Measurements from ENCODE around the gene TAC3.
"Not testable (repeated sequence)": the region's sequence is repeated elsewhere in the genome, so short reads cannot be mapped to it uniquely, and the experiment has no call there.

TAC3 gene

DNA sequence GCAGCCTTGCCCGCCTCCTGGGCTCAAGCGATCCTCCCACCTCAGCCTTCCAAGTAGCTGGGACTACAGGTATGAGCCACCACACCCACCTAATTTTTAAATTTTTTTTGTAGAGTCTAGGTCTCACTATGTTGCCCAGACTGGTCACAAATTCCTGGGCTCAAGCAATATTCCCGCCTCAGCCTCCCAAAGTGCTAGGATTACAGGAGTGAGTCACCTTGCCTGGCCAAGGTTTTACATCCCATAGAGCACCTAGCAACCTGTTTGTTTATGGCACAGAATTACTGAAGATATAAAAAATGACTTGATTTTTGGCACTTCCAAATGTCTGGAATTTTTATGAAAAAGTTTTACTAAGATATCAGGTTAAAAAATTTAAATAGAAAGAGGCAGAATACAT, 17.1 kb upstream of the TAC3 start:
- no peak for DNase-seq

GRCh38 chr12:57031789-57032188, 15.5 kb upstream of the TAC3 start:
- DNase-seq, result no peak

DNA sequence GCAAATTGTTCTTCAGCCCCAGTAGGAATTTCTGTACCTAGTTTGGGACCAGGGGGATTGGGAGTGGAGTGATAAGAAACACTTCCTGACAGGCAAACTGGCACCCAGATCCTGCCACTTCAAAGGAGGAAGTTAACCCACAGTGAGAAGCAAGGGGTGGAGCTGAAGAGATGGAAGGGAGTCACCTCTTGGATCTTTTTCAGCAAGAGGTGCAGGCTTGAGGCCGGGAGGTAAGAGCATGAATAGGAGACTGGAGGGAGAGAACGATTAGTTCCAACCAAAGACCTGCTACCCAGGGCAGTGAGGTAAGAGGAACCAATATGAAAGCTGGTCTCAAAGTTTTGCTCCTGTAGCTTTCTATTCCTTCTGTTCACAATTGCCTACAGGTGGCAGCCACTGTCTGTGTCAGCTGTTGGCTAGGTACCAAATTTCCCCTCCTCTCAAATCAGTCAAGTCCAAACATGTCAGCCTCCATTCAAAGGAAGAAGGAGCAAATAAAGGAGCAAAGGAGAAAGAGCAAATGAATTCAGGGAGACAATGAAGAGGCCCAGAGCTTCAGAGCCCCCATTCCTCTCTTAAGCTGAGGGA, 14.9 kb upstream of the TAC3 start:
- DNase-seq, result peak in 1 of 2 donors; percentile 36

DNA sequence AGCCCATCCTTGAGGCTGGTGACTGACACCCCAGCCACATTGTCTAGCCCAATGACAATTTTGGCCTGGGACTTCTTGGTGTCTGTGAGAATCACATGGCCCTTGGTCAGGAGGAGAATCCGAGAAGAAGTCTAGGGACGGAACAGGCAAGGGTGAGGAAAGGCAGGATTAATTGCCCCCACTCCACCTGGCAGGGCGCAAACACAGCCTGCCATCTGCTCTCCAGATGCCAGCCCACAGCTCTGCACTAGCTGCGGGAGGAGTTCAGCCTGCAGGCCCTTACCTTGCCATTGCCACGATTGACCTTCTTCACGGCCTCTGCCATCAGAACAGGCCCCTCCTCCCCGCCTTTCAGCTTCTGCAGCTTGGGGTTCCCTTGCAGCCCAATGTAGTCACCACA, 13.1 kb upstream of the TAC3 start:
- no peak for DNase-seq

GRCh38 chr12:57027805-57028153, 11.4 kb upstream of the TAC3 start:
- DNase-seq, result no peak

GRCh38 chr12:57027011-57027804, 10.9 kb upstream of the TAC3 start:
- no peak for DNase-seq

DNA sequence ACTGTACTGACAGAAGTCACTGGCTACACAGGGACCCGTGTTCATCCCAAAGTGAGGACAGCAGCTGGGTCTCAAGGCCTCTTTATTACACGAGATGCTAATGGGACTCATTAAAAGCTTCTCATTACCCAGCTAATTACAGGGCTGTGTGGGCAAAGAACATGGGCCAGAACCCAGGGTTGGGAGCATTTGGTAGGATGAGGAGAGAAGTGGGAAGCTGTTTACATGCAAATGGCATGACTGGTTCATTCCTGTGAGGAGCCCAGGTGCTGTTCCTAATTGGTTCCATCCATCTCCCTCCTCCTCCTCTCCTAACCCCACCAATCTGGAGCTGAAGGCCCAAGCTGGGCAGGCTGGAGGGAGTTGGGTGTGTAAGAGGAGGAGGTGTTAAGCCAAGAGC, 8.9 kb upstream of the TAC3 start:
- DNase-seq, result no peak

GRCh38 chr12:57022324-57022723, 6.0 kb upstream of the TAC3 start:
- DNase-seq, result not testable (repeated sequence)

- DNase-seq, result no peak
Observed at GRCh38 chr12:57019983-57020719, 3.8 kb upstream of the TAC3 start.

GRCh38 chr12:57018906-57019305, 2.6 kb upstream of the TAC3 start:
- no peak for DNase-seq

GRCh38 chr12:57018353-57018752, 2.0 kb upstream of the TAC3 start:
- DNase-seq, result not testable (repeated sequence)

- DNase-seq, result no peak
Observed at GRCh38 chr12:57012600-57013465, 3.5 kb downstream of the TAC3 start.

GRCh38 chr12:57011438-57012424, 4.6 kb downstream of the TAC3 start:
- no peak for DNase-seq

GRCh38 chr12:57010627-57011247, 5.6 kb downstream of the TAC3 start:
- DNase-seq, result no peak

DNA sequence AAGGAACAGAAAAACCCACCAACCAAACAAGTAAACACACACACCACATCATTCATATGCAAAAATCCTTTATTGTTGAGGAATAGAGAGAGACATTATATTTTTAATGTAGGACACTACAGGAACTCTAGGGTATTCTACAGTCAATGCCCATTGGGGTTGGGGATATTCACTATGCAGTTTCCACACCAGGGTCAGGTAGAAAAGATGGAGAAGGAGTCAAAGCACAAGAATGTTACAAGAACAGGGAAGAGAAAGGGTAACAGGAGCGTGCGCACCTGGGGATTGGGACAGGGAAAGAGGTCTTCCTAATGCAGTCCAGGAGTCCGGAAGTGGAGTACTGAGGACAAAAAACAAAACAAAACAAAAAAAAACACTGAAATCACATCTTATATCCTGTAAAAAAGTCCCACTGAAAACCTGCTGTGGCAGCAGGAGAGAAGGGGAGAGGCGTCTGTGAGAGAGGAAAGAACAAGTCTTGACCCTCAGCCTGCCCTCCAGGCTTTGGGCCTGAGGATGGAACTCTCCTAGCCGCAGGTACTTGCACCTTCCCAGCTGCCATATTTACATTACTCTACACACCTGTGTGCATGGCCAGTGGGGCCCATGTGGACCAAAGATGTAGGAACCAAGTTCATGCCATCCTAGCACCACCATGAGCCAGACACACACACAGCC, 6.2 kb downstream of the TAC3 start:
- DNase-seq, result no peak

DNA sequence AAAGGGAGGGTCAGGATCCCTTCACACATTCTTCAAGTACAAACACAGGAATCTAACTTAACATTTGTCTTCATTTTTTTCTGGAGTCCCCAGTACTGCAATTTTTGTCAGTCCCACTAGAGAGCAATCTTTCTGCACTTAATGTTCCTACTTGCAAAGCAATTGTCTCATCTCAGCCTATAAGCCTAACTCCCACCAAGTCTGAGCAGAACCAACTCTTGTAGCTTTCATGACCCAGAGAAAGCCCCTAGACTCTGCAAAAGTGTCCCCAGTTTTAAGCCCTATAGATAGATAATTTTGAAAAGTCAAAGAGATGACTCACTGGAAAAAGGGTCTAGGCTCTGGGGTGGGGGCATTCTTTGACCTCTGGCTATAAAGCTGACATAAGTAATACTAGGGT, 8.2 kb downstream of the TAC3 start:
- peak; percentile 67 to 77 for DNase-seq

DNA sequence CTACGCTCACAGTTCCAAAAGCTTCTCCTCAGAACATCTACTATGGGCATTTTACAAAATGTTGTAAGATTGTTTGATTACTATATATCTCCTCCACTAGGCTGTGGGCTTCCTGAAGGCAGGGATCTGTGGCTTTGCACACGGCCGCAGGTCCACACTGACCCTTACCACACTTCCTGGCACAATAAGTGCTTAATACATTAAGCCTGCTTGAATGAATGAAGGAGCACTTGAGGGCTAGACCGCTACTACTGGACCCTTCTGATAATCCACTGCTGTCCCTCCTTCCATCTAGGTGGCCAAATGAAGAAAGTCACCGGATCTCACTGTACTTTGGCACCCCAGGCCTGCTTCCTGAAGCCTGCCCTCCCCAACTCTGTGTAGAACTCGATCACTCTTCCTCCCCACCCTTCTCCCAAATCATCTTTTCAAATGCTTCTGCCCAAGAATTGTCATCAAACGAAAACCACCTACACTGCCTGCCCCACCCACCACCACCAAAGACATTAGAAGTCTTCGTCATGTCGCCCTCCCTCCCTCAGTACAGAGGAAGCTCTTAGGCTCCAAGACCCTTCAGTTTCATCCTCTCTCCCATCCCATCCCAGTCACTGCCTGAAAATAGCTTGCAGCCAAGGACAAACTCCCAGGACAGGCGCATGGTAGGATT, 9.4 kb downstream of the TAC3 start:
- no peak for DNase-seq

DNA sequence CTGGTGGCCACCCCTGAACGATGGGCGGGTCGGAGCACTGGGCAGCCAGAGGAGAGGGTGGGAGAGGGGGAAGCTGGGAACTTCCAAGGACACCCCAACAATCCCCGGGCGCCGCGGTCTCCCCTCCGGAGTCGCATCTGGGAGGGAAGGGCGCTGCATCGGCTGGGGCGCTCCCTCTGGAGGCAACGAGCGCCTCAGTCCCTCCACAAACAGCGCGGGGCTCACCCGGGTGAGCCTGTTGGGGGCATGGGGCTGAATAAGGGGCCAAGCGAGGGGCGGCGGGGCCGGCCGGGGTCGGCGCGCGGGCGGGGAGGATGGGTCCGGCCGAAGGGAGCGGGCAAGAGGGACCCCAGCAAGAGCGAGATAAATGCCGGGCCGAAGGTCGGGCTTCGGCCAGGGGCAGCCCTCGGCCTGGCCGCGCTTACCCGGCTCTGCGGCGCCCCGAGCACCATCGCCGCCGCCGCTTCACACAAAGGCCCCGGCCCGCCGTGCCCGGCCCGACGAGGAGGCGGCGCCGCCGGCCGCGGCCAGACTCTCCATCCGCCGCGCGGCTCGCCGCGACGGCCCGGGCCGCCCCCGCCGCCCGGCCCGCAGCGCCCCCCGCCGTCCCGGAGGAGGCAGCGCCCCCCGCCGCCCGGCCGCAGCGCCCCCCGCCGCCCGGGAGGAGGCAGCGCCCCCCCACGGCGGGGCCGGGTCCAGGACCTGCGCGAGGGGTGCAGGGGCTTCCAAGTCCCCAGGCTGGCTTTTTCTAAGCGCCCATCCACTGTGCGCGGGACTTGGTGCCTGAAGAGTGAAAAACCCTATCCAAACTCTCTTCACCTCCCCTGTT, 10.1 kb downstream of the TAC3 start, which contains the start of gene ZBTB39:
ZBTB39 (minus strand) TSS at position 567 of the 829 bp plus-strand sequence. CDS start 1,629 bp downstream, outside the sequence.
- peak; percentile 29 to 76 for DNase-seq

DNA sequence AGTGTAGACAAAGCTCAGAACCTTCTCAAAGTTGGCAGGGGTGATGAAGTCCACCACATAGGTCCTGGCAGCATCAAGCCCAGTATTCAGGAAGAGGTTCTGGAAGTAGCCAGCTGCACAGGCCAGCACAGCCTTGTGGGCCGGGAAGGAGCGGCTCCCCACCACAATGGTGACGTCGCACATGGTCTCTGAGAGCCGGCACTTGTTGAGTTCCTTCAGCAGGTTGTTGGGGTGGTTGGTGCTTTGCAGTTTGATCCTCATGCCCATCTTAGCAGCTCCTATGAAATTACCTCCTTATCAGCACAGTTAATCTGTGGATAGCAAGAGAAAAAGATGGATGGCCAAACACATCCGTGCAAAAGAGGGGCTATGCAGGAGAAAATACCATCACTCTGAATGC, 11.7 kb downstream of the TAC3 start:
- no peak for DNase-seq

Data from inflammatory macrophage (primary cell).